Occipital lobe (tissue), 2 donors: ENCODE measurements around the gene USP44. TPM values are rescaled to one million over a fixed set of nuclear protein-coding genes. Genes with fewer than 3 reads are reported as not detected.

Experiments
- DNase-seq: peaks from one replicate; lab custom pipeline; 2025; lab: John Stamatoyannopoulos, UW
- total RNA-seq: library from RNA; depleted of rRNA; stranded (reverse); fragments of >200 nt; gene quantifications from one replicate; pipeline ENCODE4 v1.2.3, GENCODE V29; 2014

The USP44 gene
- total RNA-seq, 1 donor from 2014 or later, result 3.6 TPM

DNA sequence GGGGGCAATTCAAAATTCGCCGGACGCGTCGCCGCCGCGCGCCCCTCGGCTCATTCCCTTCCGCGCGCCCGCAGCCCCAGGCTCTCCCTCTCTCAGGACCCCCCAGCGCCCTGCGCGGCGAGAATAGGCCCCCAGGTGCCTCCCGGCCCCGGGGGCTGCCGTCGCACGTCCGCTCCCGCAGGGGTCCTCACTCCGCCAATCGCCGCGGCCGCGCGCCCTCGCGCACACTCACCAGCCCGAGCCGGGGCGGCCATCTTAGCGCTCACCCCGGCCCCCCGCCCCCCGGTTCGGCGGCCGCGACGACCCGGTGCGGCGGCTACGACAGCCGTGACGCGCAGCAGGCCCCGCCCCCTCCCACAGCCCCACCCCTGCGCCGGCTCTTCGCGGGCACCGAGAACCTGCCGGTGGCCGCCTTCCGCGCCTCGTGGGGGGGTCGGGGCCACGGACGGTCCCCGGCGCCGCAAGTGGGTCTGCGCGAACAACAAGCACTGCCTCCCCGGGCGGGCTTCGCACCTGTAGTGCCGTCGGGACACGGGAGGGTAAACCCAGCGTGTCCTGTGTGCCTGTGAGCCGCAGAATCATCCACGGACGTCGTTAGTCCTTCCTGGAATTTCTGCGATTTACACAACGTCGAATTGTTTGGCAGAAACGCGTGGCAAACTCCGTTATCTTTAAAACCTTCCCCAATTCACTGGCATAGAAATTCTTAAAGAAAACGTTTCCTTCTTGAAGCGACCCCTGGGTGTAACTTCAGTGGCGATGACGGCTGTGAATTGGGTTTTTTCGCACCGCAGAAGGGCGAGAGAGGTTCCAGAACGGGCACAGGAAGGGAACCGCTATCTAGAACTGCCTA, 2.5 kb downstream of the USP44 start:
- peak; percentile 11 for DNase-seq

DNA sequence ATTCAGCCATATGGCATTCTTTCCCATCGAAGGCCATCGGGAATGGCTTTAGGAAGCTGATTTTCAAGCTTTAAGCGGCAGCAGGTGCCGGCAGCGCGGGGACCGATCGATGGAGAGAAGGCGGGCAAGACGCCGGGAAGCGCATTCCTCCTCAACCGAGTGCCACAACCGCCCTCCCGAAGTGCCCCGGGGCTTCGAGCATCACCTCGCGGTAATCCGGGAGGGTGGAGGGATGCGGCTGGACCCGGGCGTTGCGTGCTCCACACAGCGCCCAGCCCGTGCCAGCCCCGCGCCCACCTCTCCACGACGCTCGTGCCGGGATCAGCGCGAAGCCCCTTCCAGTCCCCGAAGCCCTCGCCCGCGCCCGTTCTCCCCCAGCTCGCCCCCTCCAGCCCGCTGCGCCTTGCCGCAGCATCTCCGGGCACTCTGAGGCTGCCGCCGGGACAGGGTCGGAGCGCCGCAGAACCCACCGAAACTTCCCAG, 3.2 kb downstream of the USP44 start:
- DNase-seq, result no peak

- DNase-seq, result no peak
These were observed 3.7 kb downstream of the USP44 start for GRCh38 chr12:95547522-95548055.

DNA sequence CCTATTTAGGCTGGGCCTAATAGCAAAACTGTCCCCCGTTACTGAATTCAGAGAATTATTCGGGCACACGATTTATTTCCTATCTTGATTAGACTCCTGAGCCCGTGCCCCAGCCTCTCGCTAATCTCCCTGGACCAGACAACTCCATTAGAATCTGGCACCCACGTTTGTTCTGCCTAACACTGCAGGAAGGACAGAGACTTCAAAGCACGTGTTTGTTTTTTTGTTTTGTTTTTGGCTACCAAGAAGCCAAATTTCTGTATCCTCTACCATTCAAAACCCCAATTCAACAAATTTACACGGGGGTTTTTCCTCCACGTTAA, 4.8 kb downstream of the USP44 start:
- DNase-seq, result no peak

DNA sequence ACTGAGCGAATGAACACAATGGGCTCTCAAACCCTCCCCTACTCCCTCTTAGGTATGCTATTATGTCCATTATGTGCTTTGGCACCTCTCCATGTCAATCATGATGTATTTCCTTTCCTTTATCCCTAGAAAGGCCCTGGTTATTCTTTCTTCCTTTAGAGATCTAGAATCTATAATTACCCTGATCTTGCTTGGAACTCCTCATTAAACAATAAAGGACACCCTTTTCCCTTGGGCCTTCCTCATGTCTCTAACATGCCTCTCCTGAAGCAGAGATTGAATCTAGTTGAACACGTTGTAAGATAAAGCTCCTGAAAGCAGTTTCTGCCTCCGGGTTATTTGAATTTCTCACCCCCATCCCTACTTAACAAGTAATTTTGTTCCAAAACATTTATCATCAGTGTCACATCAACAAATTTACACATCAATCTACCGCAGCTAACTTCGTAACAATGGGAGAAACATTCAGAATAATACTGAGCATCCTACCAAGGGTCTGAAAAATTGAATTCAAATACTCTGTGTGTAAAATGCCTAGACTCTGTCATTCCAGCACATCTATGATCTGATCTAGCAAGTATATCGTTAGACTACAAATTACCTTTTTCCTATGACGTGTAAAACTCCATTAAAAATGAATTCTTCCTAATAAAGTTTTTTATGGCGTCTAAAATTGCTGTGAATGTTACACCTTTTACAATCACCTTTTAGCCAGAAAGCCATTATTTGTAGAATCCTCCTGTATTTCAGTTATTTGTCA, 5.4 kb downstream of the USP44 start:
- DNase-seq, result no peak

- DNase-seq, result no peak
These were observed 6.0 kb downstream of the USP44 start for GRCh38 chr12:95545303-95545702.

DNA sequence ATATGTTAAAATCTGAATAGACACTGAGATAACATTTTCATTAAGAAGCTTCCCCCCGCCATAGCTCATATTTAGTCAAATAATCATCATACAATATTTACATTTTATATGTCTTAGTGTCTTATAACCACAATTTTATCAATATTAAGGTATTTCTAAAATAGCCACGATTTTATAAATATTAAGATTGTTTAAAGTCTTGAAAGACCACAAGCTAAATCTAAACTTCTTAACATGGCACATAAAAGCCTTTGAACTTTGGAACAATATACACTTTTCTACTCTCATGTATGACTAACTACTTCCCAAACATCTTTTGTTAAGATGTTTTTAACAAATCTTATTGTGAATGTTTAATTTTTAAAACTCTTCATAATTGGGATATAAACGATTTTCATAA, 6.5 kb downstream of the USP44 start:
- no peak for DNase-seq

GRCh38 chr12:95543305-95543704, 8.0 kb downstream of the USP44 start:
- DNase-seq, result no peak

GRCh38 chr12:95541436-95541835, 9.8 kb downstream of the USP44 start:
- no peak for DNase-seq

DNA sequence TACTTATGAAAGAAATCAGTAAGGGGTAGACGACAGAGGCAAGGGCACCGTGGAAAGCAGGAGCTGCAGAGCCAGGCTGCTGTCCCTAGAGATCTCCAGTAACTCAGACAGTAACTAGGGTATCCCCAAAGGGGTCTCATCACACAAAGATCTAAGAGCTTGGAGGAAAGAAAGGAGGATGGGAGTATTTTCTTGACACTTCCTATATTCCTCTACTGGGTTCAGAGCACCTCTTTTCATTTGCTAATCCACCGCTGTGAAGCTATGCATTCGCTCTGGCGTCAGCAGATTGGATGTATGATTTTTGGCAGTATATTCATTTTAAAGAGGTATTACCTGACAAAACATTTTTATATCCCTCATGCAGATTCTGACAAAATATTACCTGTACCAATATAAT, 12.6 kb downstream of the USP44 start:
- DNase-seq, result no peak

DNA sequence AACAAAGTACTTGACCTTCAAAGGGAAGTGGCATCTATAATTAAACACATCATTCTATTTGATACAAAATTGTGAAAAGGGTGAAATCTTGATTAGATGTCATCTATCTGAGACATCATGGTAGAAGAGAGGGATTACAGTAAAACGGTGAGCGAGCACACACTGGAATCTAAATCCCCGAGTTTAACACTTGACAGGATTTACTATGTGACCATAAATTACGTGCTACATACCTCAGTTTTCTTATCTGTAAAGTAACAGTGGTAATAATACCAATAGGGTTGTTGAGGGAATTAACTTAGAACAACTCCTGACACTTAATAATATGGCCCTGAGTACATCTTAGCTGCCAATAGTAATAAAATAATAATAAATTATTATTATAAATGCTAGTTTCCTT, 13.3 kb downstream of the USP44 start:
- DNase-seq, result no peak

DNA sequence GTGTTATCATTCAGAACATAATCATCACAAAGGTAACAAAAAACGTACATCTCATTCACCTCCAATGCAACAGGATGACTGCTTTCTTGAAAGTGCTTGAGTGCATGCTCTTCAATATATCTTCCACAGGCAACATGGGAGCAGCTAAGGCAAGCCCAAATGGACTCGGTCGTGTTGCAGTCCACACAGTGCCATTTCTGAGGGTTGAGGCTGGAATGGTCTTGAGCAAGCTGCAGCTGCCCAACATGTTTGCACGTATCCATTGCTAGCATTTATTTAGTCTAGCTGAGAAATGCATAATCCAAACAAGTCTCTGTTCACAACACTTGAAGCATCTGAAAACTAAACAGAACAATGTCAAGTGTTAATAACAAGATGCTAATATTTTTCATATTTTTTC, 17.3 kb downstream of the USP44 start:
- no peak for DNase-seq

DNA sequence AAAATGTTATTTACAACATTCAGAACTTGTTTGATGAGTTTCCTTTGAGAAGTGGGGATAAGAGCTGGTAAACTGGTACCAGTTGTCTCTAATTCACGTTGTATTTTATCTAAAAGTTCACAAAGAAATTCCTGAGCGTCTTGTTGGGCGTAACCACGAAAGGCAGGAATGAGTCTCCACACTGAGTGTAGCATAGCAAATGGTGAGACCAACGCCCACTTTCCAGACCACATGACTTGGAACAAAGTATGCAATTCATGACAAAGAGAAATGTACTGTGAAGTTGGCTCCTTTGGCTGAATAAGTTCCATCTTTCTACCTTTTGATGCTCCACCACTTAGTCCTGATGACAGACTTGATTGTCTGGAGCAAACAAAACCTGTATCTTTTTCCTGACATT, 18.4 kb downstream of the USP44 start:
- DNase-seq, result no peak

DNA sequence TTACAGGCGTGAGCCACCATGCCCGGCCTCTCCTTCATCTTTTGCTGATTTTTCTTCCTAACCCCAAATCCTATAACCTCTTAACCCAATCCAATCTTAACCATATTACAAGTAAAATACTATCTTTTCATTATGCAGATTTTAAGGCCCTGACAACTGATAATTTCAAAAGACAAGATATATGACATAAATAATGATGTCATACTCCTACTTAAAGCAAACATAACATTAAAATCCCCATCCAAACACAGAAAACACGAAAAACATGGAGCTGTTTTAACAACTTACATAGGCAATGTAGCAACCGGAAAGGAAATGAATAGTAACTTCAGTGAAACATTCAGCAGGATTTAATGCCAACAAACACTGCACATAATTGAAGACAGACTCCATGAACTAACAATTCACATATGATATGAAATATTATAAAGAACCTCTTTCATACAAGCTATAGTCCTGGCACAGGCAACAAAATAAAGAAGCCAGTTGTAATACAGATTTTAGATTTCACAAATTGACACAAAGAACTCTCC, 21.5 kb downstream of the USP44 start:
- DNase-seq, result no peak

- DNase-seq, result no peak
These were observed 22.8 kb downstream of the USP44 start for GRCh38 chr12:95528431-95528830.

DNA sequence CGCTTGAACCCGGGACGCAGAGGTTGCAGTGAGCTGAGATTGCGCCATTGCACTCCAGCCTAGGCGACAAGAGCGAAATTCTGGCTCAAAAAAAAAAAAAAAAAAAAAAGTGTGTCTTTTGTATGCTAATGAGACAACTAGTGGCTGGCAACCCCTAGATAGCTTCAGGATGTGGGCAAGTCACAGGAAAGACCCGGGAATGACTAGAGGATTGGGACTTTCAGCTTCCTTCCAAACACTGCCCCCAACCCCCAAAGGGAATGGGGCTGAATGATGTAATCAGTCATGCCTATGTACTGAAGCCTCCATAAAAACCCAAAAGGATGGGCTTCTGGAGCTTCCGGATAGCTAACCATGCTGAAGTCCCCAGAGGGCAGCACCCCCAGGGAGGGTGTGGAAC, 28.6 kb downstream of the USP44 start:
- no peak for DNase-seq

- no peak for DNase-seq
These were observed 30.5 kb downstream of the USP44 start for GRCh38 chr12:95520816-95521215.

DNA sequence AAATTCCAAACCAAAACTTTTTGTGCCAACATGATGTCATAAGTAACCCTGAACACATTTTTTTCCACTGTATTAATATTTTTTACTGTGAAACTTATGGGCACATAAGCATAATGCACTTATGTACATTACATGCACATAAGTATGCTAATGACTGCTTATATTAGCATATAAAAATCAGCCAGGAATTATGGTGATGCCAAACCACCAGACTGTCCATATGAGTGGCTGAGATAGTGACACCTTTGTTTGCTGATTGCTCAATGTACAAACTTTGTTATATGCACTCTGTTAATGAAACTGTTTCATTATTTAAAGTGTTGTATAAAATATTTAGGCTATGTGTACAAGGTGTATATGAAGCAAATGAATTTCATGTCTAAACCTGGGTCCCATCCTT, 32.3 kb downstream of the USP44 start:
- no peak for DNase-seq

GRCh38 chr12:95517246-95517645, 34.0 kb downstream of the USP44 start:
- no peak for DNase-seq

DNA sequence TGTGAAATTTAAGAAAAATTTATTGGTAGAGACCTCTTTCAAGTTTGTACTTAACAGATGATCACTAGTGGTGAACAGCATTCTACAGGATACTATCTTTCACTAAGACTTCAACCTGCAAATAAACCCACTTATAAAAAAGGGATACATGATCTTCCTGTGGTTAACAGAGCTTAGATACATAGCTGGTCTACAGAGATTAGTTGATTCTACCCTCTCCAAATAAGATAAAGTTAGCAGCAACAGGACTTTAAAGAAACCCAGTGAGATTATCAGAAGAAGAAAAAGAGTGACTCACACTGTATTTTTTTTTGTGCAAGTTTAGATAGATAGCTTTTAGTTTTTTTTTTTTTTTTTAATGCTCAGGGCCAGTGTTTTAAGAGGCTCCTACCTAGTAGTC, 34.5 kb downstream of the USP44 start:
- DNase-seq, result no peak

DNA sequence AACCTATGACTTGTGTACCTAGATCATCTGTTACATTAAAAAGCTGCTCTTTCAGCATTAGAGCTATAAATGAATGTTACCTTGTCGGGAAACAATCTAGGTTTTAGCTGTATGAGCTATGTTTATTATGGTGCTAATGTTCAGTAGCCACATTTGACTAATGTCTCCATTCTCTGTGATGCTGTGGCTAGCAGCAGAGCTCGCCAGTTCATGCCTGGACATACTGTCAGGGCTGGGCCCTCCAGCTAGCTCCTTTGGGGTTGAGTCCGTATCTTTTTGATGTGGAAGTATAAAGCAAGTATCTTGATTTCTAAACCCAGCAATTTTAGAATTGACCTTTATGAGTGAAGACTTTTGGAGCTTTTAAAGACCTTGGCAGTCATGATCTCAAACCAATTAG, 36.1 kb downstream of the USP44 start:
- no peak for DNase-seq

- no peak for DNase-seq
These were observed 37.7 kb downstream of the USP44 start for GRCh38 chr12:95513599-95513998.
